Measurements from ENCODE around the gene KHK. TPM values are rescaled to one million over a fixed set of nuclear protein-coding genes. Genes with fewer than 3 reads are reported as not detected.

Gene KHK
- total and polyA plus RNA-seq, 2 of the 8 experiments (the other 6 are each of a cell fraction or from before 2014, with no cell fraction given): 11.0 to 17.7 TPM

- no peak for FAIRE-seq
- peaks cover 3% of the 10 kb centered on the region; the same call in 1 of the 2 replicates for H3K23me2 ChIP-seq (ENCODE audit: low read depth, low read length)
- no peaks in the 10 kb centered on the region for H3K9me3 ChIP-seq (ENCODE audit: insufficient read depth in 2 of 2, low read depth in 1 of 2, low read length in 1 of 2)
- no peaks in the 10 kb centered on the region for H4K20me1 ChIP-seq (replicated peaks in 1 of 2; ENCODE audit: control insufficient read depth in 1 of 2, insufficient read depth in 2 of 2, low read length in 2 of 2)
- no peak overlapping the region for H2BK120ac ChIP-seq (replicated peaks; ENCODE audit: low read depth, low read length)
- peak overlapping the region; percentile 43 for H2AK5ac ChIP-seq (ENCODE audit: low read depth, low read length)
- peaks cover 0 to 21% (median 14%) of the 10 kb centered on the region in 4 experiments; a peak in 6 of 7 replicates for H3K4me1 ChIP-seq (replicated peaks in 1 of 4; ENCODE audit: control insufficient read depth in 3 of 4, insufficient read depth in 4 of 4, low read length in 3 of 4)
- 92% methylated on average over 14 of the region's 14 CpGs; no CpG with 5 or more reads in 1 of the 2 experiments for WGBS, 2 experiments (ENCODE audit: extremely low coverage in 1 of 2, insufficient coverage in 1 of 2, insufficient read length in 1 of 2, insufficient replicate concordance in 2 of 2, low coverage in 1 of 2, low lambda C conversion rate in 2 of 2, missing lambda C conversion rate in 1 of 2)
- peak overlapping the region; percentile 12; the same call in 1 of the 2 replicates for H2BK5ac ChIP-seq (ENCODE audit: low read depth, low read length)
- peak overlapping the region in 1 of 4 experiments; percentile 13; a peak in 1 of 7 replicates for H3K9ac ChIP-seq (replicated peaks in 1 of 4; ENCODE audit: extremely low read depth in 1 of 4, low read depth in 3 of 4, low read length in 3 of 4)
- peaks cover 0 to 8% (median 5%) of the 10 kb centered on the region in 4 experiments; a peak in 2 of 7 replicates for H3K27me3 ChIP-seq (replicated peaks in 1 of 4; ENCODE audit: control insufficient read depth in 3 of 4, extremely low read depth in 1 of 4, insufficient read depth in 3 of 4, low read length in 3 of 4)
- no peak overlapping the region for H3K4ac ChIP-seq (replicated peaks; ENCODE audit: insufficient read length, low read depth, low read length)
- peak overlapping the region in 1 of 2 experiments; percentile 33; a peak in 1 of 4 replicates for H3K4me2 ChIP-seq (ENCODE audit: insufficient read depth in 1 of 2, low read depth in 2 of 2, low read length in 2 of 2)
- H3K27ac ChIP-seq (ENCODE audit: low read depth, low read length): no peak overlapping the region
- H2AFZ ChIP-seq (ENCODE audit: low read length): no peak overlapping the region
- ChIA-PET CTCF (ENCODE audit: partially characterized antibody) (interaction anchor here (0.8 to 16.5 kb wide), 16 partner anchors 8 to 846 kb away, joined by 3 to 160 read pairs (median 4); partner anchors contain the start of genes AGBL5 and OST4), POLR2A (ENCODE audit: partially characterized antibody) (interaction anchor here (0.8 to 5.7 kb wide), 8 partner anchors 8 to 264 kb away, joined by 3 to 63 read pairs (median 3); partner anchors contain the start of genes CAD and OST4)
- H4K91ac ChIP-seq (replicated peaks; ENCODE audit: insufficient read length, low read length): peak overlapping the region; percentile 66
- H4K5ac ChIP-seq (ENCODE audit: insufficient read length, low read depth, low read length): no peak overlapping the region
- peak overlapping the region; percentile 69; the same call in 1 of the 2 replicates for H4K8ac ChIP-seq (ENCODE audit: extremely low read depth, insufficient read depth, low read length)
- H3K4me3 ChIP-seq (ENCODE audit: extremely low read depth in 1 of 4, insufficient read depth in 2 of 4, low read depth in 3 of 4, low read length in 4 of 4): no peak overlapping the region
- no peak for DNase-seq (ENCODE audit: low read depth in 1 of 2, low spot score in 2 of 2)
- H2BK15ac ChIP-seq (ENCODE audit: low read length): peak overlapping the region; percentile 88; the same call in 1 of the 2 replicates
- H3K36me3 ChIP-seq (ENCODE audit: control insufficient read depth in 2 of 4, insufficient read depth in 4 of 4, low read length in 3 of 4): no peaks in the 10 kb centered on the region
- no peaks in the 10 kb centered on the region for H3K79me2 ChIP-seq (ENCODE audit: control insufficient read depth in 1 of 2, insufficient read depth in 2 of 2, low read length in 2 of 2)
- H3K56ac ChIP-seq (replicated peaks; ENCODE audit: insufficient read length, low read depth, low read length): no peak overlapping the region
- H3K18ac ChIP-seq (ENCODE audit: extremely low read depth, low read length): peak overlapping the region; percentile 38; the same call in 1 of the 2 replicates
- H3K23ac ChIP-seq (ENCODE audit: insufficient read length): no peak overlapping the region
- peak overlapping the region; percentile 84; the same call in 1 of the 2 replicates for H2BK12ac ChIP-seq (ENCODE audit: low read depth, low read length)
- H2BK20ac ChIP-seq (ENCODE audit: low read length): peak overlapping the region; percentile 32; the same call in 1 of the 2 replicates
- H3K79me1 ChIP-seq (ENCODE audit: low read depth, low read length): no peaks in the 10 kb centered on the region
- TF ChIP-seq KDM5A (IDR thresholded peaks at IDR 0.05; ENCODE audit: low read length): no peak
- H3K14ac ChIP-seq (ENCODE audit: insufficient read length): no peak overlapping the region
Observed at GRCh38 chr2:27080603-27080936, 6.0 kb upstream of the KHK start.
